GM19463 (cell line): ENCODE results near the gene ANKFN1.

Source experiments
- ATAC-seq: cut with Tn5 transposase; IDR thresholded peaks from one replicate; pipeline ENCODE4 v1.9.1; 2021; ENCODE audit warnings: mild to moderate bottlenecking, moderate library complexity; ENCODE audit not compliant: unreplicated experiment

Gene ANKFN1

GRCh38 chr17:56486732-56487131, 333.5 kb downstream of the ANKFN1 start:
- ATAC-seq = no peak

- no peak for ATAC-seq
These were observed 335.5 kb downstream of the ANKFN1 start for GRCh38 chr17:56488800-56489199.

- no peak for ATAC-seq
These were observed 336.7 kb downstream of the ANKFN1 start for GRCh38 chr17:56489980-56490379.

- ATAC-seq = no peak
These were observed 342.3 kb downstream of the ANKFN1 start for GRCh38 chr17:56495556-56495955.

GRCh38 chr17:56497132-56497531, 343.9 kb downstream of the ANKFN1 start:
- no peak for ATAC-seq

- ATAC-seq = no peak
These were observed 346.6 kb downstream of the ANKFN1 start for GRCh38 chr17:56499799-56500388.

GRCh38 chr17:56502120-56502654, 348.9 kb downstream of the ANKFN1 start:
- no peak for ATAC-seq

GRCh38 chr17:56505154-56505756, 352.0 kb downstream of the ANKFN1 start:
- ATAC-seq = no peak

GRCh38 chr17:56506349-56506748, 353.1 kb downstream of the ANKFN1 start:
- no peak for ATAC-seq

GRCh38 chr17:56510554-56511342, 357.5 kb downstream of the ANKFN1 start:
- no peak for ATAC-seq

GRCh38 chr17:56514264-56514663, 361.0 kb downstream of the ANKFN1 start:
- no peak for ATAC-seq

- ATAC-seq = no peak
These were observed 361.6 kb downstream of the ANKFN1 start for GRCh38 chr17:56514899-56515298.

- ATAC-seq = no peak
These were observed 368.3 kb downstream of the ANKFN1 start for GRCh38 chr17:56521414-56522141.

- ATAC-seq = no peak
These were observed 369.8 kb downstream of the ANKFN1 start for GRCh38 chr17:56523042-56523441.

- ATAC-seq = no peak
These were observed 375.4 kb downstream of the ANKFN1 start for GRCh38 chr17:56528696-56529095.

- no peak for ATAC-seq
These were observed 379.7 kb downstream of the ANKFN1 start for GRCh38 chr17:56532926-56533325.

GRCh38 chr17:56536766-56537165, 383.5 kb downstream of the ANKFN1 start:
- no peak for ATAC-seq

GRCh38 chr17:56540836-56541235, 387.6 kb downstream of the ANKFN1 start:
- no peak for ATAC-seq

GRCh38 chr17:56543280-56543679, 390.0 kb downstream of the ANKFN1 start:
- ATAC-seq = no peak

GRCh38 chr17:56545106-56545505, 391.8 kb downstream of the ANKFN1 start:
- no peak for ATAC-seq

GRCh38 chr17:56545930-56546329, 392.7 kb downstream of the ANKFN1 start:
- no peak for ATAC-seq
